CD14-positive monocyte (primary cell): ENCODE data around the gene MYO18A. TPM values are rescaled to one million over a fixed set of nuclear protein-coding genes. Genes with fewer than 3 reads are reported as not detected.

Experiments
- DNase-seq, 3 donors: peaks; one replicate each; pipeline ENCODE4 v3.0.0-alpha.2; 2011 to 2022
- H2AFZ ChIP-seq: 2 replicates; pipeline ENCODE4 v1.6.0; 2012; ENCODE audit warnings: mild to moderate bottlenecking, low read depth, low read length, inconsistent platforms; ENCODE audit not compliant: insufficient read depth, poor library complexity, severe bottlenecking
- H3K27ac ChIP-seq, 2 donors: 1 replicate in 1 of 2; 2 replicates in 1 of 2; pipeline ENCODE4 v1.5.1; 2012 to 2013; ENCODE audit warnings: low read length in 2 of 2, control low read depth in 1 of 2, inconsistent platforms in 1 of 2, low read depth in 1 of 2, mild to moderate bottlenecking in 1 of 2
- H3K27me3 ChIP-seq, 2 donors: one replicate each; pipeline versions ENCODE4 v1.6.0 to v1.6.1; 2011 to 2013; ENCODE audit warnings: low read length in 2 of 2; ENCODE audit not compliant: control insufficient read depth in 2 of 2, insufficient read depth in 2 of 2
- H3K36me3 ChIP-seq, 2 donors: replicated peaks in 1 of 2; 1 replicate in 1 of 2; 2 replicates in 1 of 2; pipeline versions ENCODE4 v1.5.1 to v1.6.1; 2012 to 2013; ENCODE audit warnings: low read length in 2 of 2, control low read depth in 1 of 2, inconsistent platforms in 1 of 2, mild to moderate bottlenecking in 1 of 2; ENCODE audit not compliant: insufficient read depth in 2 of 2, control insufficient read depth in 1 of 2
- H3K4me1 ChIP-seq, 2 donors: 1 replicate in 1 of 2; 2 replicates in 1 of 2; pipeline versions ENCODE4 v1.5.1 to v1.6.1; 2012 to 2013; ENCODE audit warnings: low read length in 2 of 2, control low read depth in 1 of 2, inconsistent platforms in 1 of 2, mild to moderate bottlenecking in 1 of 2, moderate library complexity in 1 of 2; ENCODE audit not compliant: insufficient read depth in 2 of 2, control insufficient read depth in 1 of 2
- H3K4me2 ChIP-seq: replicated peaks from 2 replicates; pipeline ENCODE3; 2012; ENCODE audit warnings: low read length, moderate library complexity, mild to moderate bottlenecking; ENCODE audit not compliant: poor library complexity, severe bottlenecking; ENCODE audit errors: extremely low read depth
- H3K4me3 ChIP-seq, 3 experiments: fragments of 200-600 bp in 1 of 3; sonication (generic) in 1 of 3; replicated peaks in 1 of 3; 1 replicate in 2 of 3; 2 replicates in 1 of 3; pipeline ENCODE4 v1.5.1; 2011 to 2013; ENCODE audit warnings: low read length in 3 of 3, mild to moderate bottlenecking in 3 of 3, control low read depth in 2 of 3, low read depth in 2 of 3, inconsistent platforms in 1 of 3, moderate library complexity in 1 of 3
- H3K79me2 ChIP-seq: 2 replicates; pipeline ENCODE4 v1.6.0; 2012; ENCODE audit warnings: mild to moderate bottlenecking, control low read depth, inconsistent platforms, low read length, moderate library complexity; ENCODE audit not compliant: insufficient read depth
- H3K9ac ChIP-seq: 2 replicates; pipeline ENCODE4 v1.6.0; 2017; ENCODE audit warnings: low read length, mild to moderate bottlenecking; ENCODE audit not compliant: insufficient read depth, poor library complexity, severe bottlenecking
- H3K9me3 ChIP-seq, 2 donors: replicated peaks in 1 of 2; 1 replicate in 1 of 2; 2 replicates in 1 of 2; pipeline versions ENCODE4 v1.5.1 to v1.6.1; 2012 to 2013; ENCODE audit warnings: low read length in 2 of 2, control low read depth in 1 of 2; ENCODE audit not compliant: control insufficient read depth in 1 of 2, insufficient read depth in 1 of 2
- H4K20me1 ChIP-seq: 2 replicates; pipeline ENCODE4 v1.6.0; 2012; ENCODE audit warnings: mild to moderate bottlenecking, low read length, control low read depth, moderate library complexity; ENCODE audit not compliant: insufficient read depth
- H3K27ac Mint-ChIP-seq, 7 donors: one replicate each; pipeline ENCODE4 v1.8.0; 2020; ENCODE audit warnings: mild to moderate bottlenecking in 7 of 7, mixed read lengths in 7 of 7, moderate library complexity in 6 of 7, inconsistent platforms in 2 of 7
- H3K27me3 Mint-ChIP-seq, 3 donors: one replicate each; pipeline ENCODE4 v1.8.0; 2021 to 2022; ENCODE audit warnings: low read depth in 3 of 3, mild to moderate bottlenecking in 3 of 3, mixed read lengths in 3 of 3, moderate library complexity in 3 of 3, inconsistent platforms in 1 of 3
- H3K36me3 Mint-ChIP-seq, 2 donors: one replicate each; pipeline ENCODE4 v1.8.0; 2020; ENCODE audit warnings: mixed read lengths in 2 of 2, inconsistent platforms in 1 of 2, mild to moderate bottlenecking in 1 of 2
- H3K4me1 Mint-ChIP-seq: one replicate; pipeline ENCODE4 v1.8.0; 2020; ENCODE audit warnings: mild to moderate bottlenecking, mixed read lengths
- H3K4me3 Mint-ChIP-seq, 2 donors: one replicate each; pipeline ENCODE4 v1.8.0; 2020; ENCODE audit warnings: mild to moderate bottlenecking in 2 of 2, mixed read lengths in 2 of 2, moderate library complexity in 1 of 2
- H3K9me3 Mint-ChIP-seq, 7 donors: one replicate each; pipeline ENCODE4 v1.8.0; 2020 to 2022; ENCODE audit warnings: mixed read lengths in 7 of 7, mild to moderate bottlenecking in 6 of 7, moderate library complexity in 6 of 7, inconsistent platforms in 2 of 7
- WGBS: methylation state at CpG from one replicate; pipeline ENCODE4 v1.1.5; 2013; ENCODE audit warnings: missing lambda C conversion rate; ENCODE audit not compliant: insufficient coverage; 5-methylcytosine and 5-hydroxymethylcytosine counted together
- intact Hi-C, 2 donors: fragments of 100-400 bp; cut with micrococcal nuclease; formaldehyde crosslinking; loops; one replicate each; pipeline versions ENCODE4 v1.15.0 to v1.15.1; 2023
- polyA plus RNA-seq, 3 donors: library from polyadenylated mRNA; depleted of rRNA in 1 of 3; unstranded in 2 of 3; stranded (reverse) in 1 of 3; fragments of 300-500 nt in 2 of 3; fragments of >200 nt in 1 of 3; fragmentation: Illumina TruSeq in 2 of 3; gene quantifications; 1 replicate in 2 of 3; 2 replicates in 1 of 3; pipeline ENCODE4 v1.2.3, GENCODE V29; 2012 to 2021
- TF ChIP-seq, protein P1 (sequence below): fragments of 200-600 bp; IDR thresholded peaks from one replicate; pipeline ENCODE4 v1.8.0; 2022; ENCODE audit warnings: antibody characterized with exemption, mild to moderate bottlenecking

Gene MYO18A
- polyA plus RNA-seq, 3 donors: 6.3 to 40.2 (median 11.0) TPM

DNA sequence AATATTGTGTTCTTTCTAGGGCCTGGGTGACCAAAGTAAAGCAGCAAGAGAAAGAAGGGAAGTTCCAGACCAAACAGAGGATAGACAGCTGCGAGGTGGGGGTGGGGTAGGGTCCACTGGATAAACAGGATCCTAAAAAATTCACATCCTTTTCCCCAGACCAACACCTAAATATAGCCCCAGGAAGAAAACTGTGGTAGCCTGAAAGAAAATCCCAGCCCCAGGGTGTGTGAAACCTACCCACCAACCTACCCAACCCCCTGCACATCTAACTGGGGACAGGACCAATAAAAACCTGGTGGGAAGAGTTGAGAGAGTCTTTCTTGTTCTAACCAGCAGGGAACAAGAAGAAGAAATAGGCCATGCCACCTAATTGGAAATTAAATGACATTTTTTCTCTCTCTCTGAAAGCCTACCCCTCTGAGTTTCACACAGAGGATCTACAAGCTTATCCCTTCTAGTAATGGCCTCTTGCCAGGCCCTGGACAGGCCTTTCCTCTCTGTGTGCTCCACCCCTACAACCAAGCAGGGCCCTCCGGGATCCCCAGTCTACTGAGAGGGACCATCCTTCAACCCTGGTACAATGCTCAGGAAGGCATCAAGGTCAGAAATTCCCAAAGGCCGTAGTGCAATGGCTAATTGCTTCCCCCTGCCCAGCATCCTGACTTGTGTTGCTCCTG, 12.0 kb downstream of the MYO18A start:
- no peak for DNase-seq
- TF ChIP-seq, protein P1, sequence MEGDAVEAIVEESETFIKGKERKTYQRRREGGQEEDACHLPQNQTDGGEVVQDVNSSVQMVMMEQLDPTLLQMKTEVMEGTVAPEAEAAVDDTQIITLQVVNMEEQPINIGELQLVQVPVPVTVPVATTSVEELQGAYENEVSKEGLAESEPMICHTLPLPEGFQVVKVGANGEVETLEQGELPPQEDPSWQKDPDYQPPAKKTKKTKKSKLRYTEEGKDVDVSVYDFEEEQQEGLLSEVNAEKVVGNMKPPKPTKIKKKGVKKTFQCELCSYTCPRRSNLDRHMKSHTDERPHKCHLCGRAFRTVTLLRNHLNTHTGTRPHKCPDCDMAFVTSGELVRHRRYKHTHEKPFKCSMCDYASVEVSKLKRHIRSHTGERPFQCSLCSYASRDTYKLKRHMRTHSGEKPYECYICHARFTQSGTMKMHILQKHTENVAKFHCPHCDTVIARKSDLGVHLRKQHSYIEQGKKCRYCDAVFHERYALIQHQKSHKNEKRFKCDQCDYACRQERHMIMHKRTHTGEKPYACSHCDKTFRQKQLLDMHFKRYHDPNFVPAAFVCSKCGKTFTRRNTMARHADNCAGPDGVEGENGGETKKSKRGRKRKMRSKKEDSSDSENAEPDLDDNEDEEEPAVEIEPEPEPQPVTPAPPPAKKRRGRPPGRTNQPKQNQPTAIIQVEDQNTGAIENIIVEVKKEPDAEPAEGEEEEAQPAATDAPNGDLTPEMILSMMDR: no peak
- 88% methylated on average over 2 of the region's 3 CpGs for WGBS

DNA sequence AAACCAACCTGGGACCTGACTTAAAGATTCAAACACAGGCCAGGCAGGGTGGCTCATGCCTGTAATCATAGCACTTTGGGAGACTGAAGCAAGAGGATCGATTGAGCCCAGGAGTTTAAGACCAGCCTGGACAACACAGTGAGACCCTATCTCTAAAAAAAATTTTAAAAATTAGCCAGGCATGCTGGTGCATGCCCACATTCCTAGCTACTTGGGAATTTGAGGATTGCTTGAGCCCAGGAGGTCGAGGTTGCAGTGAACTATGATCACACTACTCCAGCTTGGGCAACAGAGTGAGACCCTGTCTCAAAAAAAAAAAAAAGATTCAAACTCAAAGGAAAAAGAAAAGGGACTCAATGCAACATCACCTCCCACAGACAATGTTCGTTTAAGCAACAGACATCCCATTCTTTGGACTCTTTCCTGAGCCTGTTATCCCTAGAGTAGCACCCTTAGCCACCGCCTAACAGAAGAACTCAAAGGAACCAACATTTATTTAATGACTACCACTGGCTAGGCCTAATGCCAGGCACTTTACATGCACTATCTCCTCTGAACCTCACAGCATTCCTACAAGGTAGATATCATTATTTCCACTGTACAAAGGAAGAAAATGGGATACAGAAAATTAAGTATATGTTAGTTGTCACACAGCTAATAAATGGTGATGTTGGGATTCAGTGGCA, 12.7 kb downstream of the MYO18A start:
- H3K36me3 Mint-ChIP-seq: peaks cover 14% of the 10 kb centered on the region in 2 donors
- H3K4me3 Mint-ChIP-seq: no peak overlapping the region
- TF ChIP-seq, protein P1: no peak
- H3K27me3 Mint-ChIP-seq: peaks cover 1 to 4% (median 2%) of the 10 kb centered on the region in 3 donors
- Histone ChIP-seq H3K4me3 (no peak overlapping the region), H3K4me1 (no peaks in the 10 kb centered on the region), H3K27ac (no peak overlapping the region), H3K9me3 (no peaks in the 10 kb centered on the region), H3K4me2 (no peak overlapping the region), H3K36me3 (peaks cover 12 to 21% of the 10 kb centered on the region in 2 donors), H3K27me3 (no peaks in the 10 kb centered on the region), H3K79me2 (no peaks in the 10 kb centered on the region), H3K9ac (no peak overlapping the region), H4K20me1 (no peaks in the 10 kb centered on the region), H2AFZ (no peak overlapping the region)
- H3K27ac Mint-ChIP-seq: no peak overlapping the region
- no peak for DNase-seq
- peaks cover 0 to 5% (median 0%) of the 10 kb centered on the region in 7 donors for H3K9me3 Mint-ChIP-seq
- whole genome bisulfite sequencing: 90% methylated on average over 2 of the region's 4 CpGs
- intact Hi-C loops: no loop called here
- peaks cover 5% of the 10 kb centered on the region for H3K4me1 Mint-ChIP-seq

More for the DNA sequence above, 12.0 kb downstream of the MYO18A start:
- no peak overlapping the region for H3K27ac ChIP-seq
- no peak overlapping the region for H3K4me3 Mint-ChIP-seq
- no peaks in the 10 kb centered on the region for H3K4me1 ChIP-seq
- H3K79me2 ChIP-seq: no peaks in the 10 kb centered on the region
- H4K20me1 ChIP-seq: no peaks in the 10 kb centered on the region
- H3K4me3 ChIP-seq: no peak overlapping the region
- peaks cover 0 to 5% (median 0%) of the 10 kb centered on the region in 7 donors for H3K9me3 Mint-ChIP-seq
- no peak overlapping the region for H3K9ac ChIP-seq
- no peak overlapping the region for H3K4me2 ChIP-seq
- H3K36me3 Mint-ChIP-seq: peaks cover 14% of the 10 kb centered on the region in 2 donors
- H3K9me3 ChIP-seq: no peaks in the 10 kb centered on the region
- peaks cover 1 to 2% (median 2%) of the 10 kb centered on the region in 3 donors for H3K27me3 Mint-ChIP-seq
- intact Hi-C loops: no loop called here
- H3K27ac Mint-ChIP-seq: no peak overlapping the region
- no peak overlapping the region for H2AFZ ChIP-seq
- H3K27me3 ChIP-seq: no peaks in the 10 kb centered on the region
- peaks cover 12 to 17% of the 10 kb centered on the region in 2 donors for H3K36me3 ChIP-seq
- H3K4me1 Mint-ChIP-seq: peaks cover 5% of the 10 kb centered on the region
